ENCODE results near the gene ORC5.
A peak's percentile ranks its signal among the peaks of the same experiment; 100 is the strongest.
"Not testable (repeated sequence)": the region's sequence is repeated elsewhere in the genome, so short reads cannot be mapped to it uniquely, and the experiment has no call there.

ORC5 gene

DNA sequence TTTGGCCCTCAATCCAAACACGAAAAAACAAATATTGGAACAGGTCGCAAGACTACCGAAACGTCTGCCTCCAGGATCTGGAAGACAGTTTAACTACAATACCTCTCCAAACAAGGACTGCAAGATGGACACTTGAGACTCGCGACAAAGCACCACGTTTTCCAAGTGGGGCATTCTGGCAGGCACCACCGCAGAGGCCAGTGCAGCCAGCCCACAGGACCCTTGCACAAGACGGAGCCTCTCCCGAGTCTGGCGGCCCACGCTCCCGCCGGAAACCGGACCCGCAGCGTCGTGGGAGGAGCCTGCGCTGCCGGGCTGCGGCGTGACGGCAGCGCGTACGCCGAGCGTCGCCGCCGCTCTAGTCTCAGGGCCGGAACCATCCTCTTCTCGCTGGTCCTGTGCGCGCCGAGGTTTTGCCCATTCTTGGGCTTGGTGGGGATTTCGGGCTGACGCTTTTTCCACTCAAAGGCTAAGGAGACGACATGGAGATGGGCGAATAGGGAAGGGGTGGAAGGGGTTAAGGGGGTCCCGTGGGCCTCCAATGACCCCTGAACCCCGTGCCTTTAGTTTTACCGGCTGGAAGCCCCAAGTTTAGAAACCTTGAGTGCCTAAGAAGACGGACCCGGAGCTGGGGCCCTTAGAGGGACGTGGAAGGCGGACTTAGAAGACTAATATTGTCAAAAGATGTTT is at the start of gene ORC5:
ORC5 (minus strand) TSS at position 283 of the 690 bp plus-strand sequence; CDS start at position 174, 109 bp downstream.
- peak; percentile 76 for DNase-seq

DNA sequence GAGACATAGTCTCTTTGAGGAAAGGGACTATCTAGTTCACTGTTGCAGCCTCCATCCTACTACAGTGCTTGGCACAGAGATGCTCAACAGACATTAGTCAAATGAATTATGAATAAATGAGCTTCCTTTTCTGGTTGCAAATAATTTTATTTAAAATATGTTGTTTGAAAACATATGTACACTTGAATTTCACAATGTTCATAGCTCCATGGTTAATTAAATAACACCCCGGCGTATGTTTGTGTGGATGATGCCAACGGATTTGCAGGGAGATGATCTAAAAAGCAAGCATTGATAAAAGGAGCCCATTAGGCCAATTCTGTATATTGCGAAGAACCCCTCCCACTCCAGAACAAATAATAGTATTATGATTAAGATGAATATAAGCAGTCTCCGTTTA is 47.8 kb upstream of the ORC5 start:
- DNase-seq, result no peak

DNA sequence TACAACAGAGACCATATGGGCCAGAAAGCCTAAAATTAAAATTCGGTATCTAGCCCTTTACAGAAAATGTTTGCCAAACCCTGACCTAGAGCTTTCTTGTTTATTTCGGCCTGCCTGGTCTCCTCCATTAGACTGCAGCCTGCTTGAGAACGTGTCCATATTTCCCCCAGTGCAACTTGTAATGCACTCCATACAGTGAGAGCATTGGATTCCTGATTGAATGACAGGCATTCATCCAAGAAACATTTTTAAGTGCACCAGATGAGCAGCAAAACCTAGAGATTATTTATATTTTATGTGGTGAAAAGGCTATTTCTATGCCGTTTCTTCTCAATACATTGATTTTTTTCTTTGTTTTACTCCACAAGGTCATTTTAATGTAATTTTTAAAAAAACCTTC is 47.4 kb upstream of the ORC5 start:
- DNase-seq, result no peak

DNA sequence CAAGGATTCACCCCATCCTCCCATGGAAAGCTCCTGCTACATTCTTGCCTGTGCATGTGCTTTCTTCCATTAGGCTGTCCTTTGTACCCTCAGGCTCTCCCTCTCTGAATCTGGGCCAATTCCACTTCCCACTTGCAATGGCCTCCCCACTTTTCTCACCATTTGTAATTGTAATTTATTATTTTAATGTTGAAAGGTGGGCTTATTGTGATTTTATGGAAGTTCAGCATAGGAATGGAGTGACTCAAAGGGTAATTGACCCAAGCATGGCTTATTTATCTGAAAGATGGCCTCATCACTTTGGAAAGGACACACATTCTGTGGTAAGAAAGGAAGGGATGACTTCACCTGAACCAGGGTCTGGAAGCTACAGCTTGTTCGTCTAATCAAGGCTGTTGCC is 46.9 kb upstream of the ORC5 start:
- no peak for DNase-seq

DNA sequence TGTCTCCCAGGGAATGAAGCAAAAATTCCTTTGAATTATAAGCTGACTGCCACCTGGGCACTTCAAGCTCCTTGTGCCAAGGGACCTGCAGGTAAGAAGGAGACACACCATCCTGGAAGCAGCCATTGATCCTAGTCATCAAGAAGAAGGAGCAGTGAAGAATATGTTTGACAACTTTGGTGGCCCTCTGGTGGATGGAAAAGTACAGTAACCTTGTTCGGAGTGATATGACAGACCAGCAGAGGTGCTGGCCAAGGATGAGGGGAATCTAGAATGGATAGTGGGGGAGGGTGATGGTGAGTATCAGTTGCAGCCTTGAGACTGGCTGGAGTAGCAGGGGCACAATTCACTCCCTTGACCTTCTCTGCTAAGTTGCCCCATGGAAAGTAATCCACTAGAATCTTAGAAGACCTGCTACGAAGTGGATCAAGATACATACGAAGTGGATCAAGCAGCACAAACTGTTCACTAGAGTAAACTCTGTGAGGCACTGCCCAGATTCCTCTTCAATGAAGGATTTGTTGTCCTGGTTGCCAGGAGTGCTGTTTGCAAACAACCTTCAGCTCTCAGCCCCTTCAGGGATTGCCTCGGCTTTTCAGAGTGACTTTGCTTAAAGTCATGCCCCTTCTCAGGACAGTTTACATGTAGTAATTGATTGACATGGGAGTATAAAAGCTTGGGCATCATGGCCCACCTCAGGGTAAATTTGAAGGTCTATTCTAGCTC is 44.8 kb upstream of the ORC5 start:
- no peak for DNase-seq

DNA sequence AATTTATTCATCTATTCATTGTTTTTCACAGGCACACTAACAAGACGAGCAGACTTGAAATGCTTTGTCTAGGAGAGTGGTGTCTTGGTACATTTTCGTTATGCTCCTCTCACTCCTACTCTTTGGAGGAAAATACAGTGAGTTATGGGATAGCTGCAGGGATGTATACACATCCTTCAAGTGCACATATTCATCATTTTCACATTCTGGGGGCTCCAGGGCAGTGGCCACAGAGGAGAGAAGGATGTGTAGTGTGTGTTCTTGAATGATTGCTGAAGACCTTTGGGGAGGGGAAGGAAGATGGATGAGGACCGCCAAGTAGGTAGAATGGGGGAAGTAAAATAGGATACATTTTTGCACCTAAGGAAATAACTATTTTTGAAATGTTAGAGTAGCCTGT is 34.8 kb upstream of the ORC5 start:
- no peak for DNase-seq

DNA sequence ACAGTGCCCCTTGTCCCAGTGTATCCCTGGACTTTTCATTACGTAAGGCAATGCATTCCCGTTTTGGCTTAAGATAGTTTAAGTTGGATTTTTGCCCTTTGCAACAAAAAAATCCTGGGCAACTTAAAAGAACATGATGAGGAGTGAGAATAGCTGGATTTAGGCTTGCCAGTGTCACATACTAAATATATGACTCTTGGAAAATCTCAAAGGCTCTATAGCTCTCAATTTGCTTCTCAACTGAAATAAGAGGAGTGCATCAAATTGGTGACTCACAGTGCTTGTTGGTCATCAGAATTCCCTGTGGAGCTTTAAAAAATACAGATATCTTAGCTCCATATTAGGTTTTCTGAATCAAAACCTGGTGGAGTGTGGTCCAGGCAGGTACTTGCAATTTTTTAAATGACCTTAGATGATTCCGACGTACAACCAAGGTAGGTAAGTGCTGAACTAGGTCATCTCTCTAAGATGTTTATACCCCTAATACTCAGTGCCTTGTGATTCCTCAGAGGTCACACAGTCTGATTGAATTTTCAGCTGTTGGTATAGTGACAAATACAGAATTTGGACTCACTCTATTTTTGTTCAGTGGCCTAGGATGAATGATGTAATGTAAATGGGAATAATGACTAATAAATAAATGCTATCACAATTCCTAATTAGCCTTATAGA is 33.9 kb upstream of the ORC5 start:
- DNase-seq, result no peak

DNA sequence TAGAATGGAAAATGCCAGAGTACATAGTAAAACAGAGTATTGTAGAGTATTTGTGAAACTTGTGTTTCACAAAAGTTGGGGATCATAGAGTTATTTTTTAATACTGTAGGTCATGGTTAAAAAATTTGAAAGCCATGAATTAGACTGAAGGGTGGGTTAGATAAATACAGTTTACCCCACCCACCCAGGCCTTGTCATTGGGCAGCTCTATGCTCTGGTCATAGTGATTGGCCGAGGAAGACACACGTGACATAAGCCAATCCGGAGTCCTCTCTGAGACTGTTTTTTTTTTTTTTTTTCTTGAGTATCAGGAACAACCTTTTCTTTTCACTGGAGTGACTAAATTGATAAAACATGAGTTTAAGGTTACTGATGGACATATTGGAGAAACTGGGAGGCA is 33.3 kb upstream of the ORC5 start:
- DNase-seq, result no peak

DNA sequence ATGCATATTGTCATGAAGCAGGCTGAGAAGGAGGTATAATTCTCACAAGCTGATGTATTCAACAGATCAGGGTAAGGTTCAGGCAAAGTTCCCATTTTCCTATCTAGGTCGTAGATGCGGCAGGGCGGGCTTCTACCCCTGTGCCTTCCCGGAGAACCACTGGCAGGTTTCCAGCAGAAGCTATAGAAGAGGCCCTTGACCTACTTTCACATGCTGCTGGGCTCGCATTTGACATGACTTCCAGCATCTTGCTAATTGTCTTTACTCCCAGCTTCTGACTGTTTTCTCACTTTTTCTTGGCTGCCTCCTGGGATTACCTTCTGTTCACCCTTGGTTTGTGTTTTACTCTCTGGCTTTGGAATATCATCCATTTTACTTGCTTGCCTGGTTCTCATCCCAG is 32.6 kb upstream of the ORC5 start:
- no peak for DNase-seq

DNA sequence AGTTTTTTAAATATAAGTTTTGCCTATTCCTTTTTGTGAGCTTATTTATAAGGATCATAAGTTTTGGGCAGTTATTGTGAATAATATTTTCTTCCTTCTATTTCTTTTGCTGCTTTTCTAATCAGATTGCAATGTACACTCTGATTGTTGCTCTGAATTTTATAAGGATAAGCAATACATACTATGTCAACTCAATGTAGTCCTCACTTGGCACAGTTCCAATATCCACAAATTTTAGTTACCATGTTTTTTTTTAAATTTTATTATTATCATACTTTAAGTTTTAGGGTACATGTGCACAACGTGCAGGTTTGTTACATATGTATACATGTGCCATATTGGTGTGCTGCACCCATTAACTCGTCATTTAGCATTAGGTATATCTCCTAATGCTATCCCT is 27.2 kb upstream of the ORC5 start:
- DNase-seq, result not testable (repeated sequence)

DNA sequence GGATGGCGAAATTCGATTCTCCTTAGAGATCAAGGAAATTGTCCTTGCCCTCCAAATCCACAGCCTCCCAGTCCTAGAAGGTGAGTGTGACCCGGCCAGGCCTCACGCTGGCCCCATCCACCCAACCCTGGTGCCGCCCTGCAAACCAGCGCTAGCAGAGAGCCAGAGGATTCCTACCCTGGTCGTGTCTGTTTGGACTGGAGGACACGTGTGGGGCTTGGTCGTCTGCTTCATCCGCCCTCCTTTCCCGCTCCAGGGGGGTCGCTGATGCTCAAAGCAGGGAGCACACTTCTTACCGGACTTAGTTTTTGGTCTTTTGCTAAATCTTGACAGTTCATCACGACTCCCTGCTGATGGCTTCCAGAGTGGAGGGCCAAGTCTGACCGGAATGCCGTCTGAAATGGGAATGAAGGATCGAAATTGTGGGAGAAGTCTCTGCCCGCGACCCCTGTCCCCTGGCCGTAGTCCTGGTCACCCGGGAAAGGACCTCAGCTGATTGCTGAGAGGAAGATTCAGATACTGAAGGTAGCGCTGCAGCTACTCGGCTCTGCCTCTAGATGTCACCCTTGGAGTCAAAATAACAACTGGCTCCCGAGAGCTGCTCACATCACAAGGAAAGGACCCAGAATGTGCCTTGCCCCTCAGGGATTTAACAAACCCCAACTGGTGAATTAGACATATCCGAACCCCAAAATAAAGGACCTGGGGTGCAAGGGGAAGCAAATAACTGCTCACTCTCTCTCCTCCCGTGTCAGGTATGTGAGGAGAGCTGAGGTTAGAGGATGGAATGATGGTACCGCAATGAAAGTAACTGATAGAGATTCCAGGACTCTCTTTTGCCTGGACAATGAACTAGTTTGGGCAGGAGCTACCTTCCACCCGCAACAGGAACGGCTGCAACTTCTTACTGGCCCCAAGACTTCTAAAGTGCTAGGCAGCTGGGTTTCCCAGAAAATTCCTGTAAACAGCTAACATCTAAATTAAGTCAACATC is 23.5 kb upstream of the ORC5 start:
- DNase-seq, result peak; percentile 53

DNA sequence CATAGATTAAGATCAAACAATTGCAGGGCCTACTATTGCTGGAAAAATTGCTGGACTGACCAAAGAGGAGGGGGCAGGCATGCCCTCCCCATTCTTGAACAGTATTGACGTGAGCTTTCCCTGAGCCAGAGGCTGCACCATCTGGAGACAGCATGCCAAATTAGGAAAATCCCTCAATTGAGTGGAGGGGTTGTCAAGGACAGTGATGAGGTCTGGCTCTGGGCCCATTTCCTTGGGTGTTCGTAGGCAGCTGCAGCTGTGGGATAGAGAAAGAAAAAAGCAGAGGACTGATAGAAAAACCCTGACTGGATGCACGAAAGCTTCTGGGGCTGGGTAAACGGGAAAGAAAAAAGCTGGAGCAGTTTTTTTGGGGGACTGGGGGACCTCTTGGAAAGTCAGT is 22.8 kb upstream of the ORC5 start:
- no peak for DNase-seq

DNA sequence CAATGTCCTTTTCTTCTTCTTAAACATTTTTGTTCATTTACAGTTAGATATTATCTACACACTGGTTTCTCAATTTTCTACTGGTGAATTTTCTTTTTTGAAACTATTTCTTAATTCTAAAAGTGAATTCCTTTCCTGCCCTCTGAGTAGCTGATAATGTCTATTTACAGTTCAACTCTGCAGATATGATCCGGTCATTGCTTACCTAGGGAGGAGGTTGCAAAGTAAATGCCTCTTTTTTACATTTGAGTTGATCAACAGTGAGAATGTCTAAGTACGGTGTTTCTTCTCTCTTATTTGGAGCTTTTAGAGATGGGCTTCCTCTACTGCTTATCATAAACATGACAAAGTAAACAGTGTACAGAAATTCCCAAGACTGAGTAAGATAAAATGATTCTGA is 20.6 kb upstream of the ORC5 start:
- DNase-seq, result no peak

DNA sequence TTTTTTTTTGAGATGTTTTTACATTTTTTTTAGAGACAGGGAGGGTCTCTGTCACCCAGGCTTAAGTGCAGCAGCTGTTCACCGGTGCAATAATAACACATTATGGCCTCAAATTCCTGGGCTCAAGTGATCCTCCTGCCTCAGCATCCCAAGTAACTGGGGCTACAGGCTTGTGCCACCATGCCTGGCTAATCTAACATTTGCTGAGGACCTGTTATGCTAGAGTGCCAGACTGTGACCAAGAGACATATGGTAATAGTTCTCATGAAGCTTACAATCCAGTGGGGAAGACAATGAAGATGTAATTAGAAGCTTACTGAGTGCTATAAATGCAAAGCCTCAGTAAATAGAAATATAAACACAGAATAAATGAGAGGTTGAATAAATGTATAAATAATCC is 17.6 kb upstream of the ORC5 start:
- no peak for DNase-seq

DNA sequence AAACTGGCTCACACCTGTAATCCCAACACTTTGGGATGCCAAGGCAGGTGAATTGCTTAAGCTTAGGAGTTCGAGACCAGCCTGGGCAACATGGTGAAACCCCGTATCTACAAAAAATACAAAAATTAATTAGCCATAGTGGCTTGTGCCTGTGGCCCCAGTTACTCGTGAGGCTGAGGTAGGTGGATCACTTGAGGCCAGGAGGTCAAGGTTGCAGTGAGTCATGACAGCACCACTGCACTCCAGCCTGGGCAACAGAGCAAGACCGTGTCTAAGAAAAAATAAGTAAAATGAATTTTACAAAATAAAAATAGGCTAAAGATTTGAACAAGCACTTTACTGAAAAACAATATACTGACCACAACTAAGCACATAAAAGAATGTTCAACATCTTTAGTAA is 9.8 kb upstream of the ORC5 start:
- no peak for DNase-seq

DNA sequence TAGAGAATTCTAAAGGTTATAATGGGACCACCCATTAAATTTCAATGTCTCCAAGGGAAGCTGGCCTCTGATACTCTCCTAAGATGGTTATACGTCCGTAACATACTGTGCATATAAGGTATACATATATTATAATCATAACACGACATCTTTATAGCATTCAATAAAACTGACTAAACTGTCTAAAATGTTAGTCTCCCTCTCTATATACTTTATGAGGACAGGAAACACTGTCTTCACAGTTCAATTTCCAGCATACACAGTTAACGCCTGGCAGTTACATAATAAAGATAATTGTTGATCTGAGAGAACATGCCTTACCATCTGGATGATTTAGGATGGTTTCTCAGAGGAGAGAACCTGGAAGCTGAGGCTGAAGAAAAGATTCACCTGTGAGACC is 1.2 kb upstream of the ORC5 start:
- DNase-seq, result no peak

DNA sequence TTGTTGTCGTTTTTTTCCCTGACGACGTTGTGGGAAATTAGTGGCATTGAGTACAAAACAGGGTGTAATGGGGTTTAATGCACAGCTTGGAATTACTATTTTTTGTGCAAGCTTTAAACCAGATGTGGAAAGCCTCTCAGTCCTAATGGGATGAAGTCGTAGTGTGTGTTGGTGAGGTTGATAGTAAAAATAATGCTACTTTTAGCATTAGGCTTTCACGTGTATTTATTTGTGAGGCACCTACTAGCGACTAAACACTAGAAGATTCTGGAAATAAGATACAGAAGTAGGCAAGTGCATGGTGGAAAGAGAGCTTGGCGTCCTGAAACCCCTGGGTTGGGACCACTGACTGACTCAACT is 588 bp upstream of the ORC5 start:
- DNase-seq, result no peak

DNA sequence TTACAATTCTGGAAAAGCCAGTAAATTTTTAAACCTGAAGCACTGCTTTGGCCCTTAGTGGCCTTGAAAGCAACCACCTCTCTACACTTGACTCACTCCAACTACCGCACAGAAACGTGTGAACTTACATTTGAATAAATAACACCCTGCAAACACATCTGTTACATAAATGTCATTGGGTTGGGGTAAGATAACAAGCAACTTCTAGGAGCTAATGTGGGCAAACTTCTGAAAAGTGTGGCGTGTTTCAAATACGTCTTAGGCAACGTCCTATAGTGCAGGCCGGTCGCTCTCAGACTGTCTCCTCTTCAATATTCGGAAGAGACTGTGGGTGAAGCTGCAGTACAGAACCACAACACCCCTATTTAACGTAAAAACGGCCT is 474 bp downstream of the ORC5 start:
- peak; percentile 19 for DNase-seq

DNA sequence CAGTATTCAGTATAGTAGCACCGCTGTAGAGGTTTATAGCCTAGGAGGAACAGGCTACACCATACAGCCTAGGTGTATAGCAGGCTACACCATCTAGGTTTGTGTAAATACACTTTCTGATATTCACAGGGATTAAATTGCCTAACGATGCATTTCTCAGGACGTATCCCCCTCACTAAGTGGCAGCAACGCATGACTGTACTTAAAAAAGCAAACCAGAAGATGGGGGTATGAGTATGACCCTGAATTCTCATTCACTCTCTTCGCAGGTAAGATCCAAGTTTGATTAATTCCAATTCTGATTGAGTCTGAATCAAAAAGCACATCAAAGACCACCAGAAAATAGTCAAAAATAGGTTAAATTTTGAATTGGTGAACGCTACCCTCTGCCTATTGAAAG is 972 bp downstream of the ORC5 start:
- DNase-seq, result no peak

DNA sequence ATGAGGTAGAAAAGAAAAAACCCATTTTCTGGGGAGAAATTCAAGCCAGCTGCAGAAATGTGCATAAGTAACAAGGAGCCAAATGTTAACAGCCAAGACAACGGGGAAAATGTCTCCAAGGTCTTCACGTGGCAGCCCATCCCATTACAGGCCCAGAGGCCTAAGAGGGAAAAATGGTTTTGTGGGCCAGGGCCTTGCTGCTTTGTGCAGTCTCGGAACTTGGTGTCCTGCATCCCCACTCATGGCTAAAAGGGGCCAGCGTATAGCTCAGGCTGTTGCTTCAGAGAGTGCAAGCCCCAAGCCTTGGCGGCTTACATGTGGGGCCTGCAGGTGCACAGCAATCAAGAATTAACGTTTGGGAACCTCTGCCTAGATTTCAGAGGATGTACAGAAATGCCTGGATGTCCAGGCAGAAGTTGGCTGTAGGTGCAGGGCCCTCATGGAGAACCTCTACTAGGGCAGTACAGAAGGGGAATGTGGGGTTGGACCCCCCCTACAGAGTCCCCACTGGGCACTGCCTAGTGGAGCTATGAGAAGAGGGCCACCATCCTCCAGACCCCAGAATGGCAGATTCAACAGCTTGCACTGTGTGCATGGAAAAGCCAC is 9.0 kb downstream of the ORC5 start:
- no peak for DNase-seq

DNA sequence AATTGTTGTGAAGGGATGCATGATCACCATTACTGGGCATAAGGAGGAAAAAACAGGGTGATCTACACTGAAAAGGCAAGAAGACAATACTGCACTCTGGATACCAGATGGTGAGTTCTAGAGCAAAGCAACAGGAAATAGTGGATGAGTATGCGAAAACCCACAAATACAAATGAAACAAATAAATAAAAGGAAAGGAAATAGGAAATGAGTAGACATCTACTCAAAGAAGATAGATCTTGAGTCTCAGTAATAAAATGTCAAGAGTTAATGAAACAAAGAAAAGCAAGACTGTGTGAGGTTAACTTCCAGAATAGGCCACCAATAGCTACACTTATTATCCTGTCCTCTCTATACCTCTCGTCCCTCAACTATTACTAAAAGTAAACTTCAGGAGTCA is 11.7 kb downstream of the ORC5 start:
- no peak for DNase-seq

DNA sequence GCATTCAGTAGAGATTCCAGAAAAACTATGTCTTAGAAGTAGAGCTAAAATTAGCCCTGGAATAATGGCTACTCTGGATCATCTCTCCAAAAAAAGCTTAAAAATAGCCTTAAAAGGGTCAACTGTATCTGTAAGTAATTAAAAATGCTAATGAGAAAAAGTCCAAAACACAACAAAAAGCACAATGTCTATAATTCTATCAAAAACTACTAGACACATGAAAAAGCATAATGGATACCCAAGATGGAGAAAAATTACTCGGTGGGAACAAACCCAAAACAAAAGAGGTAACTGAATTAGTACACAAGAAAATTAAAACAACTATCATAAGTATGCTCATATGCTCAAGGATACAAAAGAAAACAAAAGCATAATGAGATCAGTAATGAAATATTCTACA is 15.4 kb downstream of the ORC5 start:
- no peak for DNase-seq

DNA sequence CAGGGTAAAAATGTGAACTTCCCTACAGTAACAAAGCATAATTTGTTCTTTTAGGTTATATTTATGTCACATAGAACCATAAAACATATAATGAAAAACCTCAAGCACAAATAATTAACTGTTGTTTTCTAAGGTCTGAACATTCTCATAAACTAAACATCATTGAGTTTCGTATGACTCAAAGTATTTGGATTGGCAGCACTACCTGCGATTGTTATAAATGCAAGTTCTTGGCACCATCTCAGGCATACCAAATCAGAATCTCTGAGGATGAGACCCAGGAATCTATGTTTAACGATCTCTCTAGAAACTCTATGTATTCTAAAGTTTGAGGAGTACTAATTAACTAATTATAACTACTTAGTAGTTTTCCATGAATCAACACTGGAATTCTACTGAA is 22.5 kb downstream of the ORC5 start:
- DNase-seq, result no peak

All from CD4-positive, alpha-beta T cell treated with Interleukin-10 for 1 hour (primary cell).